WTC11 (cell line): ENCODE results near the gene SCN8A. TPM values are rescaled to one million over a fixed set of nuclear protein-coding genes. Genes with fewer than 3 reads are reported as not detected.

Experiments used
- ATAC-seq: fragments of 200-7000 bp; cut with Tn5 transposase; 2 replicates; pipeline ENCODE4 v1.10.0; 2021; ENCODE audit warnings: mild to moderate bottlenecking, moderate library complexity
- CTCF ChIA-PET: fragments of 300-600 bp; sonication (Branson Sonifier 250); formaldehyde crosslinking; loops from one replicate; lab custom pipeline; 2021; ENCODE audit warnings: antibody characterized with exemption; lab: Charles Lee
- POLR2A ChIA-PET: fragments of 350-600 bp; sonication (Branson Sonifier 250); formaldehyde crosslinking; loops from one replicate; lab custom pipeline; 2021; ENCODE audit warnings: antibody characterized with exemption; lab: Charles Lee
- DNase-seq: peaks from one replicate; pipeline ENCODE4 v3.0.0; 2021; ENCODE audit warnings: low spot score
- H3K27ac Mint-ChIP-seq: 2 replicates; pipeline ENCODE4 v1.8.0; 2021; ENCODE audit warnings: mixed read lengths
- H3K27me3 Mint-ChIP-seq: 2 replicates; pipeline ENCODE4 v1.8.0; 2021; ENCODE audit warnings: low read depth, mild to moderate bottlenecking, moderate library complexity, mixed read lengths
- H3K36me3 Mint-ChIP-seq: 2 replicates; pipeline ENCODE4 v1.8.0; 2021; ENCODE audit warnings: mixed read lengths
- H3K4me1 Mint-ChIP-seq: 2 replicates; pipeline ENCODE4 v1.8.0; 2022; ENCODE audit warnings: mixed read lengths
- H3K4me3 Mint-ChIP-seq: 2 replicates; pipeline ENCODE4 v1.8.0; 2021; ENCODE audit warnings: mild to moderate bottlenecking, moderate library complexity, mixed read lengths
- H3K9me3 Mint-ChIP-seq: 2 replicates; pipeline ENCODE4 v1.8.0; 2021; ENCODE audit warnings: mixed read lengths
- CBFB ChIP-seq: sonication (generic); formaldehyde crosslinking; IDR thresholded peaks from 2 replicates; pipeline ENCODE4 v1.8.1; 2022; ENCODE audit warnings: mild to moderate bottlenecking, low read depth, missing genetic modification reagents
- EMX1 ChIP-seq: fragments of 250-450 bp; sonication (Bioruptor Pico); IDR thresholded peaks from 2 replicates; pipeline ENCODE4 v1.8.0; 2021; ENCODE audit warnings: mild to moderate bottlenecking
- ETV6 ChIP-seq: sonication (generic); formaldehyde crosslinking; IDR thresholded peaks from 2 replicates; pipeline ENCODE4 v1.8.1; 2022; ENCODE audit warnings: mild to moderate bottlenecking, missing genetic modification reagents
- FOXK1 ChIP-seq: sonication (generic); formaldehyde crosslinking; IDR thresholded peaks from 2 replicates; pipeline ENCODE4 v1.8.0; 2022; ENCODE audit warnings: mild to moderate bottlenecking, moderate library complexity, missing genetic modification reagents
- HMGA2 ChIP-seq: fragments of 250-450 bp; sonication (Bioruptor Pico); IDR thresholded peaks from 2 replicates; pipeline ENCODE4 v1.4.0; 2021; ENCODE audit warnings: mild to moderate bottlenecking, moderate library complexity
- JUN ChIP-seq: sonication (generic); formaldehyde crosslinking; IDR thresholded peaks from 2 replicates; pipeline ENCODE4 v1.8.0; 2023; ENCODE audit warnings: mild to moderate bottlenecking, missing genetic modification reagents
- MXD4 ChIP-seq: fragments of 250-450 bp; sonication (Bioruptor Pico); IDR thresholded peaks from 2 replicates; pipeline ENCODE4 v1.8.0; 2021; ENCODE audit warnings: mild to moderate bottlenecking, moderate library complexity, borderline replicate concordance
- MYBL2 ChIP-seq: sonication (generic); formaldehyde crosslinking; IDR thresholded peaks from 2 replicates; pipeline ENCODE4 v1.8.1; 2023; ENCODE audit warnings: mild to moderate bottlenecking, moderate library complexity, missing genetic modification reagents
- OVOL2 ChIP-seq: fragments of 250-450 bp; sonication (Bioruptor Pico); IDR thresholded peaks from 2 replicates; pipeline ENCODE4 v1.9.0; 2021; ENCODE audit warnings: mild to moderate bottlenecking, borderline replicate concordance
- SOX15 ChIP-seq: fragments of 250-450 bp; sonication (Bioruptor Pico); IDR thresholded peaks from 2 replicates; pipeline ENCODE4 v1.9.0; 2021; ENCODE audit warnings: mild to moderate bottlenecking
- TEAD1 ChIP-seq: sonication (generic); formaldehyde crosslinking; IDR thresholded peaks from 2 replicates; pipeline ENCODE4 v1.8.0; 2022; ENCODE audit warnings: mild to moderate bottlenecking, missing genetic modification reagents
- total RNA-seq: library from RNA; stranded (reverse); gene quantifications from 3 replicates; pipeline ENCODE4 v1.2.3, GENCODE V29; 2021
- TF ChIP-seq, protein P1 (sequence below): sonication (generic); formaldehyde crosslinking; IDR thresholded peaks from 2 replicates; pipeline ENCODE4 v1.8.1; 2022; ENCODE audit warnings: low read depth, mild to moderate bottlenecking, moderate library complexity, missing genetic modification reagents, borderline replicate concordance
- TF ChIP-seq, protein P2 (sequence below): fragments of 250-450 bp; sonication (Bioruptor Pico); conservative IDR thresholded peaks from 2 replicates; pipeline ENCODE4 v1.9.0; 2021; ENCODE audit warnings: mild to moderate bottlenecking
- TF ChIP-seq, protein P3 (sequence below): sonication (generic); formaldehyde crosslinking; IDR thresholded peaks from 2 replicates; pipeline ENCODE4 v1.8.0; 2022; ENCODE audit warnings: mild to moderate bottlenecking, missing genetic modification reagents
- TF ChIP-seq, protein P4 (sequence below): sonication (generic); formaldehyde crosslinking; IDR thresholded peaks from 2 replicates; pipeline ENCODE4 v1.8.0; 2022; ENCODE audit warnings: missing genetic modification reagents
- TF ChIP-seq, protein P5 (sequence below): sonication (generic); formaldehyde crosslinking; IDR thresholded peaks from 2 replicates; pipeline ENCODE4 v1.8.0; 2022; ENCODE audit warnings: mild to moderate bottlenecking, missing genetic modification reagents

The SCN8A gene
- total RNA-seq, 1 experiment from 2014 or later = 14.4 TPM

DNA sequence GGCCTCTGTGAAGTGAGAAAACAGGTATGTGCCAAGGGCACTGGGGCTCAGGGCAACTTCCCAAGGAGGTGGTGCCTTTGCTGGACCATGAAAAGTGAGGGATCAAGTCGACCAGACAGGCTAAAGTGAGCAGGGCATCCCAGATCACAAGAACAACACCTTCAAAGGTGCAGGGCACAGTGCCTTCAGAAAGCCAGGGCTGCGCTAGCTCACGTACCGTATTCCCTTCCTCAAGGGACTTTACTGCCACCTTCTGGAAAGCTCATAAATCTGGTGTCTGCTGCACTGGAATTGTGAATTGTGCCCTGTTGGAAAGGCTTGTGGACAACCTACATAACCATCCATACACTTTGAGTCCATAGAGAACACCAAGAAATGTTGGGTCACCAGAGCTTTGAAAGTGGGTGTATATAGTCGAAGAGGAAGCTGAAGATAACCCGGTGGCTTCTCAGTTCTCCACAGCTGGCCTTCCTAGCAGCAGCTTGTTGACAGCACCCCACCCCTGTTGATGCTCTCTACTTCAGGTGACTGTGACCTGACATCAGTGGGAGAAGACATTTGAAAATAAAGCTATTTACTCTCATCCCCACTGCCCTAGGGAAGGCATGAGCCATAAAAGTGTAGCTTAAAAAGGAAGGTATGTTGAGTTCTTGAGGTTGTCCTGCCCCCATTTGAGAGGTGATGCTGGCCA lies 233.0 kb downstream of the SCN8A start:
- Mint-ChIP-seq H3K4me1 (peaks cover 33% of the 10 kb centered on the region), H3K27me3 (peaks cover 23% of the 10 kb centered on the region), H3K4me3 (no peak overlapping the region; the same call in 1 of the 2 replicates), H3K36me3 (no peaks in the 10 kb centered on the region), H3K27ac (no peak overlapping the region), H3K9me3 (no peaks in the 10 kb centered on the region)
- CTCF ChIA-PET = interaction anchor here (0.6 to 4.6 kb wide), 37 partner anchors 9 to 403 kb away, joined by 3 to 67 read pairs (median 6); partner anchors contain the start of genes ANKRD33 and FIGNL2
- TF ChIP-seq MYBL2 (CRISPR knock-in tag) (no peak), ETV6 (CRISPR knock-in tag) (0 out of 2 replicates have a peak, but pooled peaks have one; percentile 19)
- TF ChIP-seq, protein P1, sequence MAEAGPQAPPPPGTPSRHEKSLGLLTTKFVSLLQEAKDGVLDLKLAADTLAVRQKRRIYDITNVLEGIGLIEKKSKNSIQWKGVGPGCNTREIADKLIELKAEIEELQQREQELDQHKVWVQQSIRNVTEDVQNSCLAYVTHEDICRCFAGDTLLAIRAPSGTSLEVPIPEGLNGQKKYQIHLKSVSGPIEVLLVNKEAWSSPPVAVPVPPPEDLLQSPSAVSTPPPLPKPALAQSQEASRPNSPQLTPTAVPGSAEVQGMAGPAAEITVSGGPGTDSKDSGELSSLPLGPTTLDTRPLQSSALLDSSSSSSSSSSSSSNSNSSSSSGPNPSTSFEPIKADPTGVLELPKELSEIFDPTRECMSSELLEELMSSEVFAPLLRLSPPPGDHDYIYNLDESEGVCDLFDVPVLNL (CRISPR knock-in tag) = no peak
- peak; percentile 31 for ATAC-seq
- POLR2A ChIA-PET = interaction anchor here (1.4 kb wide), 1 partner anchor 11 kb away, joined by 3 read pairs; no protein-coding TSS in a partner anchor
- DNase-seq = no peak

DNA sequence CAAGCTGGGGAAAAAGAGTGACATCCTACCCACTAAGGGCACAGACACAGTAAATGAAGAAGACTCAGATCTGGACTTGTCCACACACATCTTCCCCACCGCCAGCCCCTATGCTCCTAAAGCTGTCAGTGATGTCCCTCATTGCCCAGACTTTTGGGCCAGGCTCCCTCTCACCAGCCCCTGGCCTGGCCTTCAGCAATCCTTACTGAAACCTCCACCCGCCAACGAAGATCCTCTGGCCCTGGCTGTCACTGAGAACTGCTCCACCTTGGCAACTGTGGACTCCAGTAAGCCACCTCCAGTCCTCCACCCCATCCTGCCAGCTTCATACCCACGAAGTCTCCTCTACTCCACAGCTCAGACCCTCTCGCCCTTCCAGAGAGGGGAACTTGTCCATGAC lies 234.2 kb downstream of the SCN8A start:
- ATAC-seq (no peak), DNase-seq (no peak)
- Mint-ChIP-seq H3K27ac (no peak overlapping the region), H3K9me3 (no peaks in the 10 kb centered on the region), H3K27me3 (peaks cover 12% of the 10 kb centered on the region), H3K36me3 (no peaks in the 10 kb centered on the region), H3K4me3 (no peak overlapping the region), H3K4me1 (peaks cover 37% of the 10 kb centered on the region)
- ChIA-PET CTCF (interaction anchor here (1.2 to 4.6 kb wide), 8 partner anchors 11 to 131 kb away, joined by 3 to 67 read pairs (median 17); a partner anchor contains a TSS), POLR2A (no interaction called here)
- TF ChIP-seq, protein P2, sequence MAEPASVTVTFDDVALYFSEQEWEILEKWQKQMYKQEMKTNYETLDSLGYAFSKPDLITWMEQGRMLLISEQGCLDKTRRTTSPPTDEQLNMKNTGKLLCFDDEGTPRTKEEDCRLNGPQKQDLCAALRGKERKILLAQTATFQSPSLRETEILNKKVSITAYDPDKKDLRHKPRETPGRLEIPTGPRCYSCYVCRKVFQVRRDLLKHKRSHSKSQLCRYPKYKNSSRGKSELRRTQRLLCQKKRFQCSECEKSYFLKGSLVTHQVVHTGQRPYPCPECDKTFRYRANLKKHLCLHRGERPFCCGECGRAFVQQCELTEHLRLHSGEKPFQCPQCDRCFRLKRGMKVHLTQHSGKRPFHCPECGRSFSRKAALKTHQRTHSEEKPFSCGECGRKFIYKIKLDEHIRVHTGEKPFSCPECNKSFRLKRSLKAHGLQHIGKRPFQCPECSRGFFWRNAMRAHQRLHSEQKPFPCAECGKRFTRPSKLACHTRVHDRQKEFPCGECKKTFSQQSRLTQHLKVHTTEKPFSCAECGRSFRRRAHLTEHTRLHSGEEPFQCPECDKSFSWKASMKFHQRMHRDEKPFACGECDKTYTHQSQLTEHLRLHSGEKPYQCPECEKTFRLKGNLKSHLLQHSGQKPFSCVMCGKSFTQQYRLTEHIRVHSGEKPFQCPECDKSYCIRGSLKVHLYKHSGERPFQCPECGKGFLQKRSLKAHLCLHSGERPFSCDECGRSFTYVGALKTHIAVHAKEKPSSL (CRISPR knock-in tag) = no peak

DNA sequence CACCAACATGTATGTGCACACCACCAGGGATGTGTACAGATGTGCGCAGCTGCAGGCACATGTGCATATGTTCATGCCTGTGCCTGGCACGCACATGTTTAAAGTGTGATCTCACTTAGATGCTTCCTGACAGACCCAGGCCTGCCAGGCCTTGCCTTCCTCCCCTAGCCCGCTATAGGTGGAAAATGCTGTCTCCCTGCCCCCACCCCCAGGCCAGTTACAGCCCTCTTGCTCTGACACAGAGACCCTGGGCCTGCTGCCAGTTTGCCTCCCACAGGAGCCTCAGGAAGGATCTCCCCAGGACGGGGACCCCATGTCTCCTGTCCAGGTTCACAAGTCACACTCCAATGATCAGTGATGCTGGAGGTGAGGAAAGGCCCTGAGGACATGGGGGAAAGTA lies 235.8 kb downstream of the SCN8A start:
- ATAC-seq = no peak
- H3K27ac Mint-ChIP-seq = no peak overlapping the region
- H3K27me3 Mint-ChIP-seq = peaks cover 11% of the 10 kb centered on the region
- ChIA-PET CTCF (interaction anchor here (4.6 kb wide), 1 partner anchor 48 kb away, joined by 67 read pairs; no protein-coding TSS in a partner anchor), POLR2A (no interaction called here)
- no peaks in the 10 kb centered on the region for H3K36me3 Mint-ChIP-seq
- TF ChIP-seq MXD4 (CRISPR knock-in tag) (no peak), EMX1 (CRISPR knock-in tag) (no peak), TEAD1 (CRISPR knock-in tag) (no peak), JUN (CRISPR knock-in tag) (no peak), SOX15 (CRISPR knock-in tag) (no peak), MYBL2 (CRISPR knock-in tag) (no peak), OVOL2 (CRISPR knock-in tag) (no peak), FOXK1 (CRISPR knock-in tag) (no peak), CBFB (CRISPR knock-in tag) (no peak), HMGA2 (CRISPR knock-in tag) (no peak)
- TF ChIP-seq, protein P2 (CRISPR knock-in tag) = no peak
- TF ChIP-seq, protein P1 (CRISPR knock-in tag) = no peak
- TF ChIP-seq, protein P3, sequence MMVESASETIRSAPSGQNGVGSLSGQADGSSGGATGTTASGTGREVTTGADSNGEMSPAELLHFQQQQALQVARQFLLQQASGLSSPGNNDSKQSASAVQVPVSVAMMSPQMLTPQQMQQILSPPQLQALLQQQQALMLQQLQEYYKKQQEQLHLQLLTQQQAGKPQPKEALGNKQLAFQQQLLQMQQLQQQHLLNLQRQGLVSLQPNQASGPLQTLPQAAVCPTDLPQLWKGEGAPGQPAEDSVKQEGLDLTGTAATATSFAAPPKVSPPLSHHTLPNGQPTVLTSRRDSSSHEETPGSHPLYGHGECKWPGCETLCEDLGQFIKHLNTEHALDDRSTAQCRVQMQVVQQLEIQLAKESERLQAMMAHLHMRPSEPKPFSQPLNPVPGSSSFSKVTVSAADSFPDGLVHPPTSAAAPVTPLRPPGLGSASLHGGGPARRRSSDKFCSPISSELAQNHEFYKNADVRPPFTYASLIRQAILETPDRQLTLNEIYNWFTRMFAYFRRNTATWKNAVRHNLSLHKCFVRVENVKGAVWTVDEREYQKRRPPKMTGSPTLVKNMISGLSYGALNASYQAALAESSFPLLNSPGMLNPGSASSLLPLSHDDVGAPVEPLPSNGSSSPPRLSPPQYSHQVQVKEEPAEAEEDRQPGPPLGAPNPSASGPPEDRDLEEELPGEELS = no peak
- TF ChIP-seq, protein P4, sequence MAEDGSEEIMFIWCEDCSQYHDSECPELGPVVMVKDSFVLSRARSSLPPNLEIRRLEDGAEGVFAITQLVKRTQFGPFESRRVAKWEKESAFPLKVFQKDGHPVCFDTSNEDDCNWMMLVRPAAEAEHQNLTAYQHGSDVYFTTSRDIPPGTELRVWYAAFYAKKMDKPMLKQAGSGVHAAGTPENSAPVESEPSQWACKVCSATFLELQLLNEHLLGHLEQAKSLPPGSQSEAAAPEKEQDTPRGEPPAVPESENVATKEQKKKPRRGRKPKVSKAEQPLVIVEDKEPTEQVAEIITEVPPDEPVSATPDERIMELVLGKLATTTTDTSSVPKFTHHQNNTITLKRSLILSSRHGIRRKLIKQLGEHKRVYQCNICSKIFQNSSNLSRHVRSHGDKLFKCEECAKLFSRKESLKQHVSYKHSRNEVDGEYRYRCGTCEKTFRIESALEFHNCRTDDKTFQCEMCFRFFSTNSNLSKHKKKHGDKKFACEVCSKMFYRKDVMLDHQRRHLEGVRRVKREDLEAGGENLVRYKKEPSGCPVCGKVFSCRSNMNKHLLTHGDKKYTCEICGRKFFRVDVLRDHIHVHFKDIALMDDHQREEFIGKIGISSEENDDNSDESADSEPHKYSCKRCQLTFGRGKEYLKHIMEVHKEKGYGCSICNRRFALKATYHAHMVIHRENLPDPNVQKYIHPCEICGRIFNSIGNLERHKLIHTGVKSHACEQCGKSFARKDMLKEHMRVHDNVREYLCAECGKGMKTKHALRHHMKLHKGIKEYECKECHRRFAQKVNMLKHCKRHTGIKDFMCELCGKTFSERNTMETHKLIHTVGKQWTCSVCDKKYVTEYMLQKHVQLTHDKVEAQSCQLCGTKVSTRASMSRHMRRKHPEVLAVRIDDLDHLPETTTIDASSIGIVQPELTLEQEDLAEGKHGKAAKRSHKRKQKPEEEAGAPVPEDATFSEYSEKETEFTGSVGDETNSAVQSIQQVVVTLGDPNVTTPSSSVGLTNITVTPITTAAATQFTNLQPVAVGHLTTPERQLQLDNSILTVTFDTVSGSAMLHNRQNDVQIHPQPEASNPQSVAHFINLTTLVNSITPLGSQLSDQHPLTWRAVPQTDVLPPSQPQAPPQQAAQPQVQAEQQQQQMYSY (CRISPR knock-in tag) = no peak
- TF ChIP-seq, protein P5, sequence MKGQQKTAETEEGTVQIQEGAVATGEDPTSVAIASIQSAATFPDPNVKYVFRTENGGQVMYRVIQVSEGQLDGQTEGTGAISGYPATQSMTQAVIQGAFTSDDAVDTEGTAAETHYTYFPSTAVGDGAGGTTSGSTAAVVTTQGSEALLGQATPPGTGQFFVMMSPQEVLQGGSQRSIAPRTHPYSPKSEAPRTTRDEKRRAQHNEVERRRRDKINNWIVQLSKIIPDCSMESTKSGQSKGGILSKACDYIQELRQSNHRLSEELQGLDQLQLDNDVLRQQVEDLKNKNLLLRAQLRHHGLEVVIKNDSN (CRISPR knock-in tag) = no peak
- no peaks in the 10 kb centered on the region for H3K9me3 Mint-ChIP-seq
- H3K4me3 Mint-ChIP-seq = no peak overlapping the region
- H3K4me1 Mint-ChIP-seq = peaks cover 46% of the 10 kb centered on the region
- DNase-seq = no peak
